ENCODE data around the gene CMYA5.

DNA sequence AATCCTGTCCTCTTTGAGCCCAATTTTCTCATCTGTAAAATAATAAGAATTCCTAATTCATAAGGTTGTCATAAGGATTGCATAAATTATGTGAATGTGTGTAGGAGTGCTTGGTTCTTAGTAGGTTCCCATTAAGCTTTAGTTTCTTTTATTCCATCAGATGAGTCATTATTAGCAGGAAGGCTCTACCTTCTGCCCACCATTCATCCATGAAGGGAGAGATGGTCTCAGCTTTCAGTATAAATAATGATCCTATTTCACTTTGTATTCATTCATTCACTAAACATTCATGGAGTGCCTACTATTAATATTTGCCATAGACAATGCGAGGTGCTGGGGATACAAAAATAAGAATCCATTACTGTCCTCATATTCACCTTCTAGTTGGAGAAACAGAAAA lies 3.0 kb downstream of the CMYA5 start:
- TF ChIP-seq, protein P1, sequence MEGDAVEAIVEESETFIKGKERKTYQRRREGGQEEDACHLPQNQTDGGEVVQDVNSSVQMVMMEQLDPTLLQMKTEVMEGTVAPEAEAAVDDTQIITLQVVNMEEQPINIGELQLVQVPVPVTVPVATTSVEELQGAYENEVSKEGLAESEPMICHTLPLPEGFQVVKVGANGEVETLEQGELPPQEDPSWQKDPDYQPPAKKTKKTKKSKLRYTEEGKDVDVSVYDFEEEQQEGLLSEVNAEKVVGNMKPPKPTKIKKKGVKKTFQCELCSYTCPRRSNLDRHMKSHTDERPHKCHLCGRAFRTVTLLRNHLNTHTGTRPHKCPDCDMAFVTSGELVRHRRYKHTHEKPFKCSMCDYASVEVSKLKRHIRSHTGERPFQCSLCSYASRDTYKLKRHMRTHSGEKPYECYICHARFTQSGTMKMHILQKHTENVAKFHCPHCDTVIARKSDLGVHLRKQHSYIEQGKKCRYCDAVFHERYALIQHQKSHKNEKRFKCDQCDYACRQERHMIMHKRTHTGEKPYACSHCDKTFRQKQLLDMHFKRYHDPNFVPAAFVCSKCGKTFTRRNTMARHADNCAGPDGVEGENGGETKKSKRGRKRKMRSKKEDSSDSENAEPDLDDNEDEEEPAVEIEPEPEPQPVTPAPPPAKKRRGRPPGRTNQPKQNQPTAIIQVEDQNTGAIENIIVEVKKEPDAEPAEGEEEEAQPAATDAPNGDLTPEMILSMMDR (IDR thresholded peaks at IDR 0.05): no peak
- TF ChIP-seq POLR2A (IDR thresholded peaks at IDR 0.05): no peak

Measured in ovary (tissue), 3 donors.